Hematopoietic multipotent progenitor cell treated with erythropoietin and hydrocortisone succinate and interleukin-3 and kit ligand, for 8 days (in vitro differentiated cells): ENCODE measurements around the gene DENND4A.
"Not testable (repeated sequence)": the region's sequence is repeated elsewhere in the genome, so short reads cannot be mapped to it uniquely, and the experiment has no call there.

Source experiments
- DNase-seq: peaks from one replicate; pipeline ENCODE4 v3.0.0-alpha.2; 2015

DENND4A gene

DNA sequence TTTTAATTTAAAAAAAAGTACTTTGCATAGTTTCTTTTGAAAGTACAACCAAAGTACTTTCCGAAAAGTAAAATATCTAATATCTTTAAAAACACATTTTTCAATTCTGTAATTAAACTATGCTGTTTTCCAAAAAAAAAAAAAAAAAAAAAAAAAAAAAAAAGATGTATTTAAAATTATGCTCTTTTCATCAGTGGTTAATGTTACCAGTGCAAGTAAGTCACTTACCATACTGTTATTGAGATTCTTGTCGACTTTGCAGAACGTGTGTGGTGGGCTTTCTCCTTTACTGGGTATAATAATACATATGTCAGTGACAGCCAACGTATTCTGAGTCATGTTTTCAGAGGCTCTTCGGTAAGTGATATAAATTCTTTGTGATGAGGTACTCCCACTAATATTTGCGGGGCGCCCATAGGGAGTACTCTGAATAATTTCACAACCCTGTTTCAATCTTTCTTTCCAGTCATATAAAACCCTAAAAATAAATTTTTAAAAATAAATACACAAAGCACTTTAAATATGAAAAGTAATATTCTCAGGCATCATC, 39.9 kb downstream of the DENND4A start:
- no peak for DNase-seq

DNA sequence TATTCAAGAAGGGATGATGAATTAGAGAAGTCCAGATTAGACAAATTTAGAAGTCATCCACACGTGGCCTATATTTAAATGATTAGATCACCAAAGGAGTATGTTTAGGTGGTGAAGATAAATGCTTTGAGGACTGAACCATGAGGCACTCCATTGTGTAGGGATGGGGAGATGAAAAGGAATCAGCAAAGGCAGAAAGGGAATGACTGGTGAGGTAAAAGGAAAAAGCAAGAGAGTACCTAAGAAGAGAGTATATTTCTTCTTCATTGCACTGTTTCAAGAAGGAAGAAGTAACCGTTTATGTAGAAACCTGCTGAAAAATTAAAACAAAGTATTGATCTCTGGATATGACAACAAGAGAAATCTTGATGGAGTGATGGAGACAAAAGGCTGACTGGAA, 40.7 kb downstream of the DENND4A start:
- no peak for DNase-seq

- DNase-seq: no peak
Observed at GRCh38 chr15:65747265-65747664, 44.8 kb downstream of the DENND4A start.

DNA sequence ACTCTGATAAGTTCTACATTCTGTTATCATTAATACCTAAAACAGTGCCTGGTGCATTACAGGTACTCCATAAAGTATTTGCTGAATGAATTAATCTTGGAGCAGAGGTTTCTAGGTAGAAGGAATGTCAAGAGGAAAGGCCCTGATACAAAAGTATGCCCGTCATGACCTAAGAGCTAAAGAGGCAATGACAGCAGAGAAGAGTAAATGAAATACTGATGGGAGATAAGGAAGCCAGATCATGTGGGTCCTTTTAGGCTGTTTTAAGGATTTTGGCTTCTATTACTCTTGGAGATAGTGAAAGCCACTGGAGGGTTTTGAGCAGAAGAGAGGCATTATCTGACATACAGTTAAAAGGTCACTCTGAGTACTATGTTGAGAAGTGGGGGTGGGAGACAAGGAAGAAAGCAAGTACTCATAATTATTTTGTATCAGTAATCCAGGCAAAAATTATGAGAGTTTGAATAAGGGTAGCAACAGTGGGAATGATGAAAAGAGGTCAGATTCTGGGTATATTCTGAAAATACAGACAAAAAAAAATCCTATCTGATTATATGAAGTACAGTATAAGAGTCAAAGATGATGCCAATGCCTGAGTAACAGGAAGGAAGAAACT, 48.3 kb downstream of the DENND4A start:
- DNase-seq: peak; percentile 26

GRCh38 chr15:65740148-65740547, 51.9 kb downstream of the DENND4A start:
- no peak for DNase-seq

DNA sequence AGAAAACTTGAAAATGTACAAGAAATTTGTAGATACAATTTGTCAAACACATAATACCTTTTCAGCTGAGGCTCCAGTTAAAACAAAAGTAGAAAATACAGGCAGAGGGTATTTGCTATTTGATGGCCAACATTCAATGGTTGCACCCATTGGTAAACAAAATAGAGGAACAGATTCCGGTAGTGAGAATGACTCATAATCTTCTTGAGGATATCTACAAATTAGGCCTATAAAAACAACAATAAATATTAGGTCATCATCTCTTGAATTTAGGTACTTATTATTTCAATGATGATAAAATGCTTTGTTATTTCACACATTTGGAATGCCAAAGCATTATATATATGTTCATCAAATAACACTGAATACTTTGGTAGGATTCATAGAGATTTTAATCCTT, 53.4 kb downstream of the DENND4A start:
- DNase-seq: no peak

DNA sequence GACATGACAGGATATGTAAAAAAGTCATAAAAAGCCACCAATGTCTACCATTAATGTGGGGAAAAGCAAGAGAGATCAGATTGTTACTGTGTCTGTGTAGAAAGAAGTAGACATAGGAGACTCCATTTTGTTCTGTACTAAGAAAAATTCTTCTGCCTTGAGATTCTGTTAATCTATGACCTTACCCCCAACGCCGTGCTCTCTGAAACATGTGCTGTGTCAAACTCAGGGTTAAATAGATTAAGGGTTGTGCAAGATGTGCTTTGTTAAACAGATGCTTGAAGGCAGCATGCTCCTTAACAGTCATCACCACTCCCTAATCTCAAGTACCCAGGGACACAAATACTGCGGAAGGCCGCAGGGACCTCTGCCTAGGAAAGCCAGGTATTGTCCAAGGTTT, 58.5 kb downstream of the DENND4A start:
- DNase-seq: not testable (repeated sequence)

DNA sequence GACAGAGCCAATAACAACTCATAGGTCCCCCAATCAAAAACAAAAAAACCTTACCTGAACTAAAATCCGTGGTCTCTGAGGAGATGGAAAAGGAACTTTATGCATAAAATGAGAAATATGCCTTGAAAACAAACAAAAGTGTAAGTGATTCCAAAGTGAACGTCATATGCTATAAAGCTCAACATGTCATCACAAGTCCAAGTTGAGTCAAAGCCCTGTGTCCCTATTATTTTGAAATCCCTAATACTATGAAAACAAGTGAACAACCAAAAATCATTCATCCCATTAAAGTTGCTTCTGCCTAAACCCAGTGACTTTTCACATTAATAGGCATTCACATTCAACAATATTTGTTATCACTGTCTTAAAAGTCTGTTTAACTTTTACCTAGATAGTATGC, 59.4 kb downstream of the DENND4A start:
- DNase-seq: no peak

- DNase-seq: no peak
Observed at GRCh38 chr15:65731926-65732325, 60.2 kb downstream of the DENND4A start.

- no peak for DNase-seq
Observed at GRCh38 chr15:65730549-65731172, 61.4 kb downstream of the DENND4A start.

GRCh38 chr15:65724464-65725215, 67.5 kb downstream of the DENND4A start:
- no peak for DNase-seq

- peak; percentile 49 for DNase-seq
Observed at GRCh38 chr15:65723876-65724275, 68.2 kb downstream of the DENND4A start.

GRCh38 chr15:65722191-65722590, 69.9 kb downstream of the DENND4A start:
- no peak for DNase-seq

GRCh38 chr15:65712415-65712814, 79.7 kb downstream of the DENND4A start:
- no peak for DNase-seq

- no peak for DNase-seq
Observed at GRCh38 chr15:65695081-65695480, 97.0 kb downstream of the DENND4A start.

GRCh38 chr15:65690778-65691177, 101.3 kb downstream of the DENND4A start:
- DNase-seq: no peak

- no peak for DNase-seq
Observed at GRCh38 chr15:65690173-65690572, 101.9 kb downstream of the DENND4A start.

- no peak for DNase-seq
Observed at GRCh38 chr15:65688462-65688861, 103.6 kb downstream of the DENND4A start.

DNA sequence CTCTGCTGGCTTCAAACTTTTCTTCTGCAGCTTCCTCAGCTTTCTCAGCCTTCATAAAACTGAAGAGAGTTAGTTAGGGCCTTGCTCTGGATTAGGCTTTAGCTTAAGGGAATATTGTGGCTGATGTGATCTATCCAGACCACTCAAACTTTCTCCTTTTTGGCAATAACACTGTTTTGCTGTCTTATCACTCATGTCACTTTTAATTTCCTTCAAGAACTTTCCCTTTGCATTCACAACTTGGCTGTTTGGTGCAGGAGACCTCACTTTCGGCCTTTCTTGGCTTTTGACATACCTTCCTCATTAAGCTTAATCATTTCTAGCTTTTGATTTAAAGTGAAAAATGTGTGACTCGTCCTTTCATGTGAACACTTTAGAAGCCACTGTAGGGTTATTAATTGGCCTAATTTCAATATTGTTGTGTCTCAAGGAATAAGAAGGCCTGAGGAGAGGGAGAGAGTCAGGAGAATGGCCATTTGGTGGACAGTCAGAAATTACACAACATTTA, 109.6 kb downstream of the DENND4A start:
- no peak for DNase-seq

DNA sequence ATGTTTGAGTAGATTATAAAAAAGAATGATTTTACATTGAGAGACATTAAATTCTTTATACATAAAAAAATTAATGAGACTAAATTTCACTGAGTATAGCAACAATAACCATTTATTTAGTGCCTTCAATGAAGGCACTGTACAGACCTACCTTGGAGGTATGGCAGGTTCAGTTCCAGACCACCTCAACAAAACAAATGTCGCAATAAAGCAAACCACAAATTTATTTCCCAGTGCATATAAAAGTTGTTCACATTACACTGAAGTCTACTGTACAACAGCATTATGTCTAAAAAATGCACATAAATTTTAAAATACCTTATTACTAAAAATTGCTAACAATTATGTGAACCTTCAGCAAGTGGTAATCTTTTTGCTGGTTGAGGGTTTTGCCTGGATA, 111.5 kb downstream of the DENND4A start:
- DNase-seq: no peak

- no peak for DNase-seq
Observed at GRCh38 chr15:65676123-65676522, 116.0 kb downstream of the DENND4A start.

DNA sequence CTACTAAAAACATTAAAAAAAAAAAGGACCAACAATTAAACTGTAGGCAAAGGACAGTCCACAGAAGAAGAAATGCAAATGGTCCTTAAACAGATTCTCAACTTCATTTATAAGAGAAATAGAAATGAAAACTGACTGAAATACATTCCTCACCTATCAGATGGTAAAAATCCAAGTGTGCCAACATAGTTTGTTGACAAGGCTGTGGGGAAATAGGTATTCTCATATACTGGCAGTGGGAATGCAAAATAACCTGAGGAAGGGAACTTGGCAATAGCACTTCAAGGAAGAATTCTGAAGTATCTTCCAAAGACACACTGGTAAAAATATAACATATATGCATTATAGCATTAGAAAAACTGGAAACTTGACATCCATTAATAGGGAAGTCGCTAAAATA, 116.5 kb downstream of the DENND4A start:
- no peak for DNase-seq

DNA sequence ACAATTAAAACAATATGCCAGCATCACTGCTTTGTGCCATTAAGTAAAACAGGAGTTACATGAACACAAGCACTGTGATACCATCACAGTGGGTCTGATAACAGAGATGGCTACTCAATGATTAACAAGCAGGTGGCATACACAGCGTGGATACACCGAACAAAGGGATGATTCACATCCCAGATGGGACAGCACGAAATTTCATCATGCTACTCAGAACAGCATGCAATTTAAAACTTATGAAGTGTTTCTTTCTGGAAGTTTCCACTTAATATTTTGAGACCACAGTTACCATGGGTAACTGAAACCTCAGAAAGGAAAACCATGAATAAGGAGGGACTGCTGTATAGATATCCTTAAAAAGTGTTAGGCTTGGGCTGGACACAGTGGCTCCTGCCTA, 125.8 kb downstream of the DENND4A start:
- DNase-seq: no peak

- no peak for DNase-seq
Observed at GRCh38 chr15:65663521-65663920, 128.6 kb downstream of the DENND4A start.
